ENCODE results near the gene BANF2.

DNA sequence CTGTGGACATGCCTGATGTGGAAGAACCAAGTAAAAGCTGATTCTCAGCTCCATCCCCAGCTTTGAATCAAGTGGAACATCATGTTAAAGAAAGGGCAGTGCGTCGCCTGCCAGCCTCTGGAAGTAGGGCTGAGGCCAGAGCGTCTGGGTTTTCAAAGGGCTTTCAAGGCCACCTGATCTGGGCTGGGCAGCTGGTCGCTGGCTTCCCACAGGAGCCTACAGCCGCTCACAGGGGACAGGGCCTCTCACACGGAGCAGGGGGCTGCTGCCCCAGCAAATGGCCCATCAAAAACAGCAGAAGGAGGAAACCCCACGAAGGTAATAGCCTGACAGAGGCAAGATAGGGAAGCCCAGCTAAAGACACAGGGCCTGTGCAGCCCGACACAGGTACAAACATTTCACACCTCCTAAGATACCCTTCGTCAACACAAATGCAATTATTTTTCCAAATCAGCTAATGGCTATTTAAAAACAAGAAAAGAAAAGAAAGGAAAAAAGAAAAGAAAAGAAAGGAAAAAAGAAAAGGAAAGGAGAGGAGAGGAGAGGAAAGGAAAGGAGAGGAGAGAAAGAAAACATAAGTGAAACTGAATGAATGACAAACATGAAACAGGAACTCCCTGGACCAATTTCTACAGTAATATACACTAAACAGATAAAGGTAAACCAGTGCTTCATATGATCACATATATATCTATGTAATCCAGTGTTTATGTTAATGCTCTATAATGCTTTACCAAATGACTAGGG lies 42.5 kb upstream of the BANF2 start:
- no peak for TF ChIP-seq POLR2A (IDR thresholded peaks at IDR 0.05)
- TF ChIP-seq POLR2AphosphoS5 (IDR thresholded peaks at IDR 0.05), result no peak
- TF ChIP-seq, protein P1, sequence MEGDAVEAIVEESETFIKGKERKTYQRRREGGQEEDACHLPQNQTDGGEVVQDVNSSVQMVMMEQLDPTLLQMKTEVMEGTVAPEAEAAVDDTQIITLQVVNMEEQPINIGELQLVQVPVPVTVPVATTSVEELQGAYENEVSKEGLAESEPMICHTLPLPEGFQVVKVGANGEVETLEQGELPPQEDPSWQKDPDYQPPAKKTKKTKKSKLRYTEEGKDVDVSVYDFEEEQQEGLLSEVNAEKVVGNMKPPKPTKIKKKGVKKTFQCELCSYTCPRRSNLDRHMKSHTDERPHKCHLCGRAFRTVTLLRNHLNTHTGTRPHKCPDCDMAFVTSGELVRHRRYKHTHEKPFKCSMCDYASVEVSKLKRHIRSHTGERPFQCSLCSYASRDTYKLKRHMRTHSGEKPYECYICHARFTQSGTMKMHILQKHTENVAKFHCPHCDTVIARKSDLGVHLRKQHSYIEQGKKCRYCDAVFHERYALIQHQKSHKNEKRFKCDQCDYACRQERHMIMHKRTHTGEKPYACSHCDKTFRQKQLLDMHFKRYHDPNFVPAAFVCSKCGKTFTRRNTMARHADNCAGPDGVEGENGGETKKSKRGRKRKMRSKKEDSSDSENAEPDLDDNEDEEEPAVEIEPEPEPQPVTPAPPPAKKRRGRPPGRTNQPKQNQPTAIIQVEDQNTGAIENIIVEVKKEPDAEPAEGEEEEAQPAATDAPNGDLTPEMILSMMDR (IDR thresholded peaks at IDR 0.05), result no peak
